Measurements from ENCODE around the gene ESPNL.

Gene ESPNL

GRCh38 chr2:238126775-238127164 is 26.6 kb downstream of the ESPNL start:
- 89 to 90% methylated on average over 2 of the region's 2 CpGs for WGBS, 2 experiments (ENCODE audit: insufficient coverage in 2 of 2)
- no peak overlapping the region for H3K27ac ChIP-seq (ENCODE audit: low read depth, low read length, severe bottlenecking)
- H3K36me3 ChIP-seq (ENCODE audit: control insufficient read depth, insufficient read depth, low read length): no peaks in the 10 kb centered on the region
- H3K9me3 ChIP-seq (ENCODE audit: control insufficient read depth, low read length): no peaks in the 10 kb centered on the region
- no peak overlapping the region for H3K4me3 ChIP-seq (ENCODE audit: extremely low read depth, insufficient read depth, low read length, poor library complexity, severe bottlenecking)
- H3K4me1 ChIP-seq (ENCODE audit: control insufficient read depth, insufficient read depth, low read length, poor library complexity, severe bottlenecking): no peaks in the 10 kb centered on the region

DNA sequence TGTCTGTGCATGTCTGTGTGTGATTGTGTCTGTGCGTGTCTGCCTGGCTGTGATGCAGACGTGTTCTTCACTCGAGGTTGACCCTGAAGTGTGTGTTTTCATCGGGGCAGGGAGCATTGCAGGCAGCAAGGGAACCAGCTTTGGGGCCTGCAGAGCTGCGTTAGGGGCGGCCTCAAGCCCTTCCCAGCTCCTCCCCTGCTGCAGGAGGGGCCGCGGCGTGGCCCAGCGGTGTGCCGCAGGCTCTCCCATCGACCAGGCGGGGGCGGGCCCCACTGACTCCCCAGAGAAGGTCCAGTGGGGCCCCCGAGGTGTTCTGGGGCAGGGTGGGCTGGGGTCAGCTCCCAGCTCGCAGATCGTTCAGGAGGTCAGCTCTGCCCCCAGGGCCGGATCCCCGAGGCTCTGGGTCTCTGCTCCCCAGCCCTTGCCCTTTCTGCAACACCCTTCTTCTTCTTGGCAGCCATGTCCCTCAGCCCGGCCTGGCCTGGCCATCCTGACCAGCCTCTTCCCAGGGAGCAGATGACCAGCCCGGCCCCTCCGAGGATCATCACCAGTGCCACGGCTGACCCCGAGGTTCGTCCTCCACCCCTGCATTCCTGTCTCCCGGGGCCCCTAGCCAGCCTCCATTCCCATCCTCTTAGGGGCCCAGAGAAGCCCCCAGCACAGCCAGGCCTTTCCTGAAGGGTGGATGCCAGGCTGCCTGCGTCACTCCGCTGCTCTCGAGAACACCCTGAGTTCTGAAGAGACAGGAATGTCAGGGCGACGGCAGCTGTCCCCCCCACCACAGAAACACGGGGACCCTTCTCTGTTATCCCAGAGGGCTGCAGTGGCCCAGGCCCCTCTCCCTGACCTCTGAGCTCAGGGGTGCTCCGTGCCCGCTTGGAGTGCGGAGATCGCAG is 27.3 kb downstream of the ESPNL start:
- Histone ChIP-seq H3K4me1 (ENCODE audit: control insufficient read depth, insufficient read depth, low read length, poor library complexity, severe bottlenecking) (no peaks in the 10 kb centered on the region), H3K36me3 (ENCODE audit: control insufficient read depth, insufficient read depth, low read length) (no peaks in the 10 kb centered on the region), H3K4me3 (ENCODE audit: extremely low read depth, insufficient read depth, low read length, poor library complexity, severe bottlenecking) (no peak overlapping the region), H3K27ac (ENCODE audit: low read depth, low read length, severe bottlenecking) (no peak overlapping the region), H3K9me3 (ENCODE audit: control insufficient read depth, low read length) (no peaks in the 10 kb centered on the region)
- 74 to 79% methylated on average over 24 to 33 of the region's 36 CpGs for WGBS, 2 experiments (ENCODE audit: insufficient coverage in 2 of 2)

GRCh38 chr2:238128061-238128440 is 27.9 kb downstream of the ESPNL start:
- WGBS, 2 experiments (ENCODE audit: insufficient coverage in 2 of 2): 95 to 96% methylated on average over 17 to 21 of the region's 22 CpGs
- Histone ChIP-seq H3K9me3 (ENCODE audit: control insufficient read depth, low read length) (no peaks in the 10 kb centered on the region), H3K27ac (ENCODE audit: low read depth, low read length, severe bottlenecking) (no peak overlapping the region), H3K4me3 (ENCODE audit: extremely low read depth, insufficient read depth, low read length, poor library complexity, severe bottlenecking) (no peak overlapping the region), H3K36me3 (ENCODE audit: control insufficient read depth, insufficient read depth, low read length) (no peaks in the 10 kb centered on the region), H3K4me1 (ENCODE audit: control insufficient read depth, insufficient read depth, low read length, poor library complexity, severe bottlenecking) (no peaks in the 10 kb centered on the region)

- no peak overlapping the region for H3K4me3 ChIP-seq (ENCODE audit: extremely low read depth, insufficient read depth, low read length, poor library complexity, severe bottlenecking)
- no peaks in the 10 kb centered on the region for H3K36me3 ChIP-seq (ENCODE audit: control insufficient read depth, insufficient read depth, low read length)
- H3K27ac ChIP-seq (ENCODE audit: low read depth, low read length, severe bottlenecking): no peak overlapping the region
- 86 to 93% methylated on average over 21 to 24 of the region's 30 CpGs for WGBS, 2 experiments (ENCODE audit: insufficient coverage in 2 of 2)
- H3K9me3 ChIP-seq (ENCODE audit: control insufficient read depth, low read length): no peaks in the 10 kb centered on the region
- H3K4me1 ChIP-seq (ENCODE audit: control insufficient read depth, insufficient read depth, low read length, poor library complexity, severe bottlenecking): no peaks in the 10 kb centered on the region
Measured at GRCh38 chr2:238128534-238129001, 28.4 kb downstream of the ESPNL start.

- H3K4me1 ChIP-seq (ENCODE audit: control insufficient read depth, insufficient read depth, low read length, poor library complexity, severe bottlenecking): no peaks in the 10 kb centered on the region
- H3K36me3 ChIP-seq (ENCODE audit: control insufficient read depth, insufficient read depth, low read length): no peaks in the 10 kb centered on the region
- 92 to 94% methylated on average over 20 to 22 of the region's 22 CpGs for WGBS, 2 experiments (ENCODE audit: insufficient coverage in 2 of 2)
- no peaks in the 10 kb centered on the region for H3K9me3 ChIP-seq (ENCODE audit: control insufficient read depth, low read length)
- H3K27ac ChIP-seq (ENCODE audit: low read depth, low read length, severe bottlenecking): no peak overlapping the region
- H3K4me3 ChIP-seq (ENCODE audit: extremely low read depth, insufficient read depth, low read length, poor library complexity, severe bottlenecking): no peak overlapping the region
Measured at GRCh38 chr2:238129166-238130010, 29.2 kb downstream of the ESPNL start.

- no peaks in the 10 kb centered on the region for H3K9me3 ChIP-seq (ENCODE audit: control insufficient read depth, low read length)
- H3K27ac ChIP-seq (ENCODE audit: low read depth, low read length, severe bottlenecking): no peak overlapping the region
- WGBS, 2 experiments (ENCODE audit: insufficient coverage in 2 of 2): 89 to 93% methylated on average over 26 to 27 of the region's 28 CpGs
- no peaks in the 10 kb centered on the region for H3K36me3 ChIP-seq (ENCODE audit: control insufficient read depth, insufficient read depth, low read length)
- no peak overlapping the region for H3K4me3 ChIP-seq (ENCODE audit: extremely low read depth, insufficient read depth, low read length, poor library complexity, severe bottlenecking)
- H3K4me1 ChIP-seq (ENCODE audit: control insufficient read depth, insufficient read depth, low read length, poor library complexity, severe bottlenecking): no peaks in the 10 kb centered on the region
Measured at GRCh38 chr2:238130111-238130695, 30.1 kb downstream of the ESPNL start.

DNA sequence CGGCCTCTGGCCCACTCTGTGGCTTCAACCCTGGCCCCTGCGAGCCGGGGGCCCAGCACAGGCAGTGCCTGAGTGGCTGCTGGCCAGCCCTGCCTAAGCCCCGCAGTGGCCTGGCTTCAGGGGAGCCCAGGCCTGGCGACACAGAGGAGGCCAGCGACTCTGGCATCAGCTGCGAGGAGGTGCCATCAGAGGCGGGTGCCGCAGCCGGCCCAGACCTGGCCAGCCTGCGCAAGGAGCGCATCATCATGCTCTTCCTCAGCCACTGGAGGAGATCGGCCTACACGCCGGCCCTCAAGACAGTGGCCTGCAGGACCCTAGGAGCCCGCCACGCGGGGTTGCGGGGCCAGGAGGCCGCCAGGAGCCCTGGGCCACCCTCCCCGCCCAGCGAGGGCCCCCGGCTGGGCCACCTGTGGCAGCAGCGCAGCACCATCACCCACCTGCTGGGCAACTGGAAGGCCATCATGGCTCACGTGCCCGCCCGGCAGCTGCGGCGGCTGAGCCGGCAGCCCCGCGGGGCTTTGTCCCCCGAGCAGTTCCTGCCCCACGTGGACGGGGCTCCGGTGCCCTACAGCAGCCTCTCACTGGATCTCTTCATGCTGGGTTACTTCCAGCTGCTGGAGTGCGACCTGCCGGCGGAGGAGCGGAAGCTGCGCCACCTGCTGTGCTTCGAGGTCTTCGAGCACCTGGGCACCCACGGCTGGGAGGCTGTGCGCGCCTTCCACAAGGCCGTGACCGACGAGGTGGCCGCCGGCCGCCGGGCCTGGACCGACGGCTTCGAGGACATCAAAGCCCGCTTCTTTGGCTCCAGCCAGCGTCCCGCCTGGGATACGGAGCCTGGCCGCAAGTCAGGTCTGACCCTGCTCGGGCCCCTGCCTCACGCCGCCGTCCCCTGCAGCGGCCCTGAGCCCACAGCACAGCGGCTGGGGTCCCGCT is 30.8 kb downstream of the ESPNL start:
- H3K4me1 ChIP-seq (ENCODE audit: control insufficient read depth, insufficient read depth, low read length, poor library complexity, severe bottlenecking): no peaks in the 10 kb centered on the region
- H3K36me3 ChIP-seq (ENCODE audit: control insufficient read depth, insufficient read depth, low read length): no peaks in the 10 kb centered on the region
- H3K9me3 ChIP-seq (ENCODE audit: control insufficient read depth, low read length): no peaks in the 10 kb centered on the region
- 93 to 94% methylated on average over 51 to 67 of the region's 68 CpGs for WGBS, 2 experiments (ENCODE audit: insufficient coverage in 2 of 2)
- H3K27ac ChIP-seq (ENCODE audit: low read depth, low read length, severe bottlenecking): no peak overlapping the region
- no peak overlapping the region for H3K4me3 ChIP-seq (ENCODE audit: extremely low read depth, insufficient read depth, low read length, poor library complexity, severe bottlenecking)

- no peak overlapping the region for H3K27ac ChIP-seq (ENCODE audit: low read depth, low read length, severe bottlenecking)
- WGBS, 2 experiments (ENCODE audit: insufficient coverage in 2 of 2): 87 to 89% methylated on average over 10 to 14 of the region's 14 CpGs
- no peaks in the 10 kb centered on the region for H3K4me1 ChIP-seq (ENCODE audit: control insufficient read depth, insufficient read depth, low read length, poor library complexity, severe bottlenecking)
- H3K9me3 ChIP-seq (ENCODE audit: control insufficient read depth, low read length): no peaks in the 10 kb centered on the region
- H3K36me3 ChIP-seq (ENCODE audit: control insufficient read depth, insufficient read depth, low read length): no peaks in the 10 kb centered on the region
- no peak overlapping the region for H3K4me3 ChIP-seq (ENCODE audit: extremely low read depth, insufficient read depth, low read length, poor library complexity, severe bottlenecking)
Measured at GRCh38 chr2:238131761-238132462, 31.8 kb downstream of the ESPNL start.

GRCh38 chr2:238132463-238133450 is 32.6 kb downstream of the ESPNL start:
- H3K27ac ChIP-seq (ENCODE audit: low read depth, low read length, severe bottlenecking): no peak overlapping the region
- no peak overlapping the region for H3K4me3 ChIP-seq (ENCODE audit: extremely low read depth, insufficient read depth, low read length, poor library complexity, severe bottlenecking)
- no peaks in the 10 kb centered on the region for H3K36me3 ChIP-seq (ENCODE audit: control insufficient read depth, insufficient read depth, low read length)
- WGBS, 2 experiments (ENCODE audit: insufficient coverage in 2 of 2): 90% methylated on average over 19 to 23 of the region's 23 CpGs
- no peaks in the 10 kb centered on the region for H3K4me1 ChIP-seq (ENCODE audit: control insufficient read depth, insufficient read depth, low read length, poor library complexity, severe bottlenecking)
- H3K9me3 ChIP-seq (ENCODE audit: control insufficient read depth, low read length): no peaks in the 10 kb centered on the region
